OCI-LY7 (cell line): ENCODE results near the gene GNAQ. TPM values are rescaled to one million over a fixed set of nuclear protein-coding genes. Genes with fewer than 3 reads are reported as not detected.
"Not testable (repeated sequence)": the region's sequence is repeated elsewhere in the genome, so short reads cannot be mapped to it uniquely, and the experiment has no call there.

ENCODE experiments used
- BruUV-seq: library from RNA; stranded (reverse); fragments of 400-500 nt; replicated peaks from 2 replicates; lab custom pipeline; 2021; lab: Mats Ljungman, UMichigan
- CTCF ChIA-PET: fragments of 300-600 bp; sonication (Branson Sonifier 250); formaldehyde crosslinking; loops from one replicate; lab custom pipeline; 2022; ENCODE audit warnings: antibody characterized with exemption; ENCODE audit not compliant: unreplicated experiment; lab: Charles Lee
- POLR2A ChIA-PET: fragments of 300-600 bp; sonication (Branson Sonifier 250); formaldehyde crosslinking; loops from one replicate; lab custom pipeline; 2022; ENCODE audit warnings: antibody characterized with exemption; lab: Charles Lee
- DNase-seq: peaks from one replicate; pipeline ENCODE4 v3.0.0-alpha.2; 2015; ENCODE audit warnings: low spot score
- H2AFZ ChIP-seq: fragments of 200-600 bp; sonication (generic), shearing (Covaris generic); 2 replicates; pipeline ENCODE4 v1.6.1; 2014; ENCODE audit warnings: mild to moderate bottlenecking, antibody characterized with exemption, low read length, moderate library complexity
- H3K27ac ChIP-seq: fragments of 200-600 bp; sonication (generic); 2 replicates; pipeline ENCODE4 v1.5.1; 2014; ENCODE audit warnings: mixed run types, low read depth, mild to moderate bottlenecking, moderate library complexity, low read length, inconsistent platforms; ENCODE audit not compliant: poor library complexity, severe bottlenecking
- H3K36me3 ChIP-seq: fragments of 200-600 bp; sonication (generic); 2 replicates; pipeline ENCODE4 v1.6.1; 2014; ENCODE audit warnings: mild to moderate bottlenecking, antibody characterized with exemption, low read length, moderate library complexity, mixed read lengths; ENCODE audit not compliant: insufficient read depth
- H3K4me1 ChIP-seq: fragments of 200-600 bp; sonication (generic); 2 replicates; pipeline ENCODE4 v1.5.1; 2014; ENCODE audit warnings: mild to moderate bottlenecking, low read length; ENCODE audit not compliant: insufficient read depth, poor library complexity, severe bottlenecking
- H3K4me2 ChIP-seq: fragments of 200-600 bp; sonication (generic); 2 replicates; pipeline ENCODE4 v1.6.1; 2014; ENCODE audit warnings: mild to moderate bottlenecking, low read length
- H3K4me3 ChIP-seq: fragments of 200-600 bp; sonication (generic); 2 replicates; pipeline ENCODE4 v1.5.1; 2014; ENCODE audit warnings: mild to moderate bottlenecking, low read depth, low read length; ENCODE audit not compliant: poor library complexity, severe bottlenecking
- H3K79me2 ChIP-seq: fragments of 200-600 bp; sonication (generic); 2 replicates; pipeline ENCODE4 v1.6.1; 2016; ENCODE audit warnings: low read depth, mild to moderate bottlenecking, low read length, moderate library complexity, mixed read lengths; ENCODE audit not compliant: insufficient read depth
- H3K9me2 ChIP-seq: fragments of 200-600 bp; sonication (generic); 2 replicates; pipeline ENCODE4 v1.6.1; 2016; ENCODE audit warnings: mild to moderate bottlenecking, low read length, mixed read lengths; ENCODE audit not compliant: insufficient read depth
- H3K9me3 ChIP-seq: fragments of 200-600 bp; sonication (generic); 2 replicates; pipeline ENCODE4 v1.6.1; 2014; ENCODE audit warnings: mild to moderate bottlenecking, mixed run types, low read length, mixed read lengths
- H4K20me1 ChIP-seq: fragments of 200-600 bp; sonication (generic); 2 replicates; pipeline ENCODE4 v1.6.1; 2014; ENCODE audit warnings: mild to moderate bottlenecking, antibody characterized with exemption, low read length, moderate library complexity, mixed read lengths; ENCODE audit not compliant: insufficient read depth
- CTCF ChIP-seq: fragments of 200-600 bp; sonication (generic); conservative IDR thresholded peaks from 2 replicates; pipeline ENCODE4 v1.5.1; 2014; ENCODE audit warnings: mild to moderate bottlenecking, antibody characterized with exemption, low read length, moderate library complexity, mixed read lengths
- EZH2phosphoT487 ChIP-seq: fragments of 200-600 bp; sonication (generic); IDR thresholded peaks from 2 replicates; pipeline ENCODE4 v1.6.1; 2018; ENCODE audit warnings: low read depth, borderline replicate concordance, mild to moderate bottlenecking, mixed run types, antibody characterized with exemption, low read length, moderate library complexity, mixed read lengths
- intact Hi-C: fragments of 100-400 bp; cut with micrococcal nuclease; formaldehyde crosslinking; loops from one replicate; pipeline ENCODE4 v1.10.0; 2022; ENCODE audit not compliant: unreplicated experiment
- total RNA-seq, 2 experiments: library from RNA; depleted of rRNA in 1 of 2; stranded (reverse); fragments of >200 nt in 1 of 2; shearing (Covaris generic) in 1 of 2; gene quantifications; 2 replicates each; pipeline ENCODE4 v1.2.3, GENCODE V29; 2014 to 2022

The GNAQ gene
- total RNA-seq, 2 experiments from 2014 or later, result not detected

DNA sequence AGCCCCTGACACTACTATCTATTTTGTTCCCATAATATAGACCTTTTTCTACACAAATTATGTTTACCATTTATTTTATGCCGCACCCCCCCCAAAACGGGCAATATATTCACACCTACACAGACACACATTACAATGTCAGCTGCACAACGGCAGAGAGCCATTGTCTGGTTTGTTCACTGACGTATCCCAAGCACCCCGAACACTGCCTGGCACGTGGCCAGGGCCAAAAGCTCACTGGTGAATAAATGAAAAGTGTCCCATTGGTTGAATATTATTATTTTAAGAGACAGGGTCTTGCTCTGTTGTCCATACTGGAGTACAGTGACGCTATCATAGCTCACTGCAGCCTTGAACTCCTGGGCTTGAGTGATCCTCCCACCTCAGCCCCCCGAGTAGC, 150.5 kb downstream of the GNAQ start:
- Histone ChIP-seq H4K20me1 (no peaks in the 10 kb centered on the region), H3K4me3 (no peak overlapping the region), H3K4me1 (no peaks in the 10 kb centered on the region), H3K79me2 (no peaks in the 10 kb centered on the region; the same call in 1 of the 2 replicates), H2AFZ (no peak overlapping the region), H3K9me3 (no peaks in the 10 kb centered on the region), H3K9me2 (no peaks in the 10 kb centered on the region), H3K36me3 (no peaks in the 10 kb centered on the region), H3K4me2 (no peak overlapping the region), H3K27ac (no peak overlapping the region)
- POLR2A ChIA-PET, result interaction anchor here (0.8 kb wide), 1 partner anchor 38 kb away, joined by 3 read pairs; no protein-coding TSS in a partner anchor
- intact Hi-C loops, result no loop called here
- CTCF ChIA-PET, result no interaction called here
- DNase-seq, result no peak
- no peak for TF ChIP-seq EZH2phosphoT487
- TF ChIP-seq CTCF, result no peak
- BruUV-seq, result no TSS peak

DNA sequence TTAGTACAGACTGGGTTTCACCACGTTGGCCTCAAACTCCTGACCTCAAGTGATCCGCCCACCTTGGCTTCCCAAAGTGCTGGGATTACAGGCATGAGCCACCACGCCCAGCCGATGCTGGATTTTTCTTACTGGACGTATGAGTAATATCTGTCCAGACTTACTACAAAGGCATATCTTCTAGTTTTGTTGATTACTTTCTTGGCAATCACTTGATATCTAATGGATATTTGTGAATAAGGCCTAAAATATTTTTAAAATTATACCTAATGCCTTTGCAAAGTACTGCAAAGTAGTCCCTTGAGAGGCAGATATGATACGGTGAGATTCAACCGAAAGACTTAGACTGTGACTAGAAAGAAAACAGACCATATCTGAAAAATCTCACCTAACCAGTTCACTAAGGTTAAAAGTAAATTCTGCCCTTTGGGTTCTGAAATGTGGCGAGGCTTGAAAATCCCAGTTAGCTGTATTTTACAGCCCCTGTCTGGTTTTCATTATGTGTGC, 152.1 kb downstream of the GNAQ start:
- POLR2A ChIA-PET, result interaction anchor here (1.3 kb wide), 1 partner anchor 10 kb away, joined by 3 read pairs; no protein-coding TSS in a partner anchor
- Histone ChIP-seq H3K36me3 (no peaks in the 10 kb centered on the region), H3K27ac (no peak overlapping the region), H3K4me1 (no peaks in the 10 kb centered on the region), H3K4me2 (no peak overlapping the region), H2AFZ (no peak overlapping the region), H3K9me3 (no peaks in the 10 kb centered on the region), H3K9me2 (no peaks in the 10 kb centered on the region), H3K4me3 (no peak overlapping the region), H3K79me2 (no peaks in the 10 kb centered on the region; the same call in 1 of the 2 replicates), H4K20me1 (no peaks in the 10 kb centered on the region)
- intact Hi-C loops, result no loop called here
- TF ChIP-seq CTCF (no peak), EZH2phosphoT487 (no peak)
- DNase-seq, result no peak
- BruUV-seq, result no TSS peak
- CTCF ChIA-PET, result no interaction called here

DNA sequence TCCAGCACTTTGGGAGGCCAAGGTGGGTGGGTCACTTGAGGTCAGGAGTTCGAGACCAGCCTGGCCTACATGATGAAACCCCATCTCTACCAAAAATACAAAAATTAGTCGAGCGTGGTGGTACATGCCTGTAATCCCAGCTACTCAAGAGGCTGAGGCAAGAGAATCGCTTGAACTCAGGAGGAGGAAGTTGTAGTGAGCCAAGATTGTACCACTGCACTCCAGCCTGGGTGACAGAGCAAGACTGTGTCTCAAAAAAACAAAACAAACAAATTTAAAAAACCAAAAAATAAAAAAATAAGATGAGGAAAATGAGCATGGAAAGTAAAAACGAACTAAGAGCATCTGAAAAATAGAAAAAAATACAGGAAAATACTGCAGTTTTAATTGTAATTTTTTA, 152.8 kb downstream of the GNAQ start:
- H3K27ac ChIP-seq, BruUV-seq, H3K4me1 ChIP-seq, H3K79me2 ChIP-seq, H3K4me3 ChIP-seq, DNase-seq, H2AFZ ChIP-seq, H3K4me2 ChIP-seq, intact Hi-C loops, H3K9me3 ChIP-seq, H4K20me1 ChIP-seq, POLR2A ChIA-PET, CTCF ChIA-PET, H3K36me3 ChIP-seq, H3K9me2 ChIP-seq: not testable (repeated sequence)
